PC-3 (cell line): ENCODE results near the gene SNAPC1. TPM values are rescaled to one million over a fixed set of nuclear protein-coding genes. Genes with fewer than 3 reads are reported as not detected.
A peak's percentile ranks its signal among the peaks of the same experiment; 100 is the strongest.

Experiments
- ATAC-seq: fragments of 200-7000 bp; cut with Tn5 transposase; 2 replicates; pipeline ENCODE4 v1.9.1; 2020; ENCODE audit warnings: mild to moderate bottlenecking, moderate library complexity
- BruUV-seq: library from RNA; stranded (reverse); fragments of 400-500 nt; replicated peaks from 2 replicates; lab custom pipeline; 2021; lab: Mats Ljungman, UMichigan
- CTCF ChIA-PET: fragments of 300-600 bp; sonication (Branson Sonifier 250); formaldehyde crosslinking; loops from one replicate; lab custom pipeline; 2022; ENCODE audit warnings: antibody characterized with exemption; lab: Charles Lee
- POLR2A ChIA-PET: fragments of 300-600 bp; sonication (Branson Sonifier 250); formaldehyde crosslinking; loops from one replicate; lab custom pipeline; 2022; ENCODE audit warnings: antibody characterized with exemption; ENCODE audit not compliant: unreplicated experiment; lab: Charles Lee
- DNase-seq: peaks from one replicate; pipeline ENCODE4 v3.0.0-alpha.2; 2015
- H2AFZ ChIP-seq: fragments of 300-600 bp; sonication (generic); 2 replicates; pipeline ENCODE4 v1.6.0; 2016; ENCODE audit warnings: antibody characterized with exemption, low read length
- H3F3A ChIP-seq: fragments of 300-600 bp; sonication (generic); one replicate; pipeline ENCODE4 v1.6.0; 2017; ENCODE audit warnings: antibody characterized with exemption, low read length, control low read depth, mild to moderate bottlenecking; ENCODE audit not compliant: unreplicated experiment
- H3K27ac ChIP-seq: fragments of 300-600 bp; sonication (generic); 2 replicates; pipeline ENCODE4 v1.5.1; 2016; ENCODE audit warnings: mild to moderate bottlenecking, low read length
- H3K27me3 ChIP-seq: fragments of 300-600 bp; sonication (generic); 2 replicates; pipeline ENCODE4 v1.6.1; 2016; ENCODE audit warnings: low read length, mixed read lengths
- H3K36me3 ChIP-seq: fragments of 300-600 bp; sonication (generic); 2 replicates; pipeline ENCODE4 v1.6.1; 2016; ENCODE audit warnings: low read depth, mixed run types, low read length, mixed read lengths
- H3K4me1 ChIP-seq: fragments of 300-600 bp; sonication (generic); 2 replicates; pipeline ENCODE4 v1.5.1; 2016; ENCODE audit warnings: low read length; ENCODE audit not compliant: insufficient read depth
- H3K4me2 ChIP-seq: fragments of 300-600 bp; sonication (generic); 2 replicates; pipeline ENCODE4 v1.6.0; 2016; ENCODE audit warnings: low read length
- H3K4me3 ChIP-seq: fragments of 300-600 bp; sonication (generic); 2 replicates; pipeline ENCODE4 v1.5.1; 2016; ENCODE audit warnings: mild to moderate bottlenecking, low read length, mixed read lengths
- H3K79me2 ChIP-seq: fragments of 300-600 bp; sonication (generic); 2 replicates; pipeline ENCODE4 v1.6.1; 2017; ENCODE audit warnings: low read length, mixed read lengths
- H3K9ac ChIP-seq: fragments of 300-600 bp; sonication (generic); 2 replicates; pipeline ENCODE4 v1.6.0; 2016; ENCODE audit warnings: mild to moderate bottlenecking, low read length
- H3K9me2 ChIP-seq: fragments of 300-600 bp; sonication (generic); replicated peaks from 2 replicates; pipeline ENCODE4 v1.6.1; 2016; ENCODE audit warnings: mixed run types, low read length, mixed read lengths
- H3K9me3 ChIP-seq: fragments of 300-600 bp; sonication (generic); 2 replicates; pipeline ENCODE4 v1.6.1; 2016; ENCODE audit warnings: low read length, mixed read lengths
- H4K20me1 ChIP-seq: fragments of 300-600 bp; sonication (generic); 2 replicates; pipeline ENCODE4 v1.6.1; 2016; ENCODE audit warnings: low read length, mixed read lengths
- EZH2 ChIP-seq: fragments of 300-600 bp; sonication (generic); IDR thresholded peaks from one replicate; pipeline ENCODE4 v1.6.1; 2017; ENCODE audit warnings: antibody characterized with exemption, mild to moderate bottlenecking, low read length; ENCODE audit not compliant: unreplicated experiment
- EZH2phosphoT487 ChIP-seq: fragments of 300-600 bp; sonication (generic); IDR thresholded peaks from 2 replicates; pipeline ENCODE4 v1.6.1; 2018; ENCODE audit warnings: mild to moderate bottlenecking, antibody characterized with exemption, low read length, borderline replicate concordance
- intact Hi-C: fragments of 100-400 bp; cut with micrococcal nuclease; formaldehyde crosslinking; loops from 2 replicates; pipeline ENCODE4 v1.9.0; 2023
- total RNA-seq: library from RNA; depleted of rRNA; stranded (reverse); fragments of >200 nt; gene quantifications from 2 replicates; pipeline ENCODE4 v1.2.3, GENCODE V29; 2014
- TF ChIP-seq, protein P1 (sequence below): fragments of 300-600 bp; sonication (generic); conservative IDR thresholded peaks from 2 replicates; pipeline ENCODE4 v1.5.1; 2017; ENCODE audit warnings: antibody characterized with exemption, low read depth, mild to moderate bottlenecking, low read length

The SNAPC1 gene
- total RNA-seq, 1 experiment from 2014 or later, result 26.7 TPM

DNA sequence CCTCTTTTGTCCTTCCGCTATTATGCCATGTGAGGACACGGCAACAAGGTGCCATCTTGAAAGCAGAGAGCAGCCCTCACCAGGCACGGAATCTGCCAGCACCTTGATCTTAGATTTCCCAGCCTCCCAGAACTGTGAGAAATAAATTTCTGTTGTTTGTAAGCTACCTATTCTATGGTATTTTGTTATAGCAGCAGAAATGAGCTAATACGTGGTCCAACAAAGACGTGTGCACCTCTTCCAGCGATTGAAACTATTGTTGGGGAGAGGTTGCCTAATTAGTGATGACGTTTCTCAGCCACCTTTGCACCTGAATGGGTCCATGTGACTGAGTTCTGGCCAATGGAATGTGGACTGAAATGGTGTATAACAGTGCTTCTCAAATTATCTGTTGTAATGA lies 2.3 kb upstream of the SNAPC1 start:
- BruUV-seq, result no TSS peak
- H3K4me1 ChIP-seq, result peaks cover 16% of the 10 kb centered on the region
- intact Hi-C loops, result loop anchor here (5.0 kb wide), 2 partner anchors 232 to 262 kb away; no protein-coding TSS in a partner anchor
- ATAC-seq (no peak), DNase-seq (no peak)
- H3K27me3 ChIP-seq, result no peaks in the 10 kb centered on the region
- H3K9ac ChIP-seq, result no peak overlapping the region
- TF ChIP-seq EZH2 (no peak), EZH2phosphoT487 (no peak)
- TF ChIP-seq, protein P1, sequence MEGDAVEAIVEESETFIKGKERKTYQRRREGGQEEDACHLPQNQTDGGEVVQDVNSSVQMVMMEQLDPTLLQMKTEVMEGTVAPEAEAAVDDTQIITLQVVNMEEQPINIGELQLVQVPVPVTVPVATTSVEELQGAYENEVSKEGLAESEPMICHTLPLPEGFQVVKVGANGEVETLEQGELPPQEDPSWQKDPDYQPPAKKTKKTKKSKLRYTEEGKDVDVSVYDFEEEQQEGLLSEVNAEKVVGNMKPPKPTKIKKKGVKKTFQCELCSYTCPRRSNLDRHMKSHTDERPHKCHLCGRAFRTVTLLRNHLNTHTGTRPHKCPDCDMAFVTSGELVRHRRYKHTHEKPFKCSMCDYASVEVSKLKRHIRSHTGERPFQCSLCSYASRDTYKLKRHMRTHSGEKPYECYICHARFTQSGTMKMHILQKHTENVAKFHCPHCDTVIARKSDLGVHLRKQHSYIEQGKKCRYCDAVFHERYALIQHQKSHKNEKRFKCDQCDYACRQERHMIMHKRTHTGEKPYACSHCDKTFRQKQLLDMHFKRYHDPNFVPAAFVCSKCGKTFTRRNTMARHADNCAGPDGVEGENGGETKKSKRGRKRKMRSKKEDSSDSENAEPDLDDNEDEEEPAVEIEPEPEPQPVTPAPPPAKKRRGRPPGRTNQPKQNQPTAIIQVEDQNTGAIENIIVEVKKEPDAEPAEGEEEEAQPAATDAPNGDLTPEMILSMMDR, result no peak
- H3K27ac ChIP-seq, result no peak overlapping the region
- ChIA-PET POLR2A (no interaction called here), CTCF (no interaction called here)
- peaks cover 11% of the 10 kb centered on the region for H3F3A ChIP-seq
- H3K4me3 ChIP-seq, result no peak overlapping the region
- H3K4me2 ChIP-seq, result no peak overlapping the region
- peaks cover 9% of the 10 kb centered on the region for H4K20me1 ChIP-seq
- no peaks in the 10 kb centered on the region for H3K36me3 ChIP-seq
- peaks cover 28% of the 10 kb centered on the region for H3K79me2 ChIP-seq
- H2AFZ ChIP-seq, result no peak overlapping the region
- H3K9me3 ChIP-seq, result no peaks in the 10 kb centered on the region
- H3K9me2 ChIP-seq, result no peaks in the 10 kb centered on the region

DNA sequence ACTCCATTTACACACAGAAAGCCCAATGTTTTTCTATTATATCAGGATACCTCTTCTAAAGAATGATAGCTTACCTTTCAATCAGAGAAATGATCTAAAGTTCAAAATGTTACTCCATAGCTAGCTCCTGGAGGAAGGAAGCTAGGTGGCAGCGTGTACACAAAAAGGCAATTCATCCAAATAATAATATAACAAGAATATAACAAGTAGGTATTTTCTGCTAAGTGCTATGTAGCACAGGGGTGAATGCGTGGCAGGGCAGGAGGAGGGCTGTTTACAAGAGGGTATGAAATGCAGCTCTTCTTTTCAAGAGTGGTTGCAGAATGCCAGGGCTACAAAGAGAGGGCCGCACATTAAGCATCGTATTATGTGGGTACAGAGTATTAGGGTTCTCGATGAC lies 663 bp upstream of the SNAPC1 start:
- ATAC-seq, result peak; percentile 6
- peak overlapping the region; percentile 79 for H2AFZ ChIP-seq
- no peaks in the 10 kb centered on the region for H3K27me3 ChIP-seq
- BruUV-seq, result TSS peak; percentile 72
- H3F3A ChIP-seq, result peaks cover 18% of the 10 kb centered on the region
- H3K4me2 ChIP-seq, result peak overlapping the region; percentile 94
- H3K27ac ChIP-seq, result peak overlapping the region; percentile 42
- ChIA-PET CTCF (interaction anchor here (0.6 to 1.6 kb wide), 2 partner anchors 66 to 76 kb away, joined by 7 to 8 read pairs; partner anchors contain the start of gene HIF1A), POLR2A (interaction anchor here (0.5 to 1.5 kb wide), 16 partner anchors 10 to 663 kb away, joined by 3 to 21 read pairs (median 4); partner anchors contain the start of genes HIF1A and PRKCH)
- H3K36me3 ChIP-seq, result no peaks in the 10 kb centered on the region
- intact Hi-C loops, result loop anchor here (5.0 kb wide), 2 partner anchors 231 to 261 kb away; no protein-coding TSS in a partner anchor
- H3K9ac ChIP-seq, result peak overlapping the region; percentile 89
- no peak for DNase-seq
- H3K9me3 ChIP-seq, result no peaks in the 10 kb centered on the region
- H4K20me1 ChIP-seq, result peaks cover 20% of the 10 kb centered on the region
- peak overlapping the region; percentile 96 for H3K4me3 ChIP-seq
- peaks cover 44% of the 10 kb centered on the region for H3K79me2 ChIP-seq
- H3K4me1 ChIP-seq, result peaks cover 27% of the 10 kb centered on the region
- TF ChIP-seq EZH2phosphoT487, result no peak
- TF ChIP-seq, protein P1, result 0 out of 2 replicates have a peak, but pooled peaks have one; percentile 30
- no peak for TF ChIP-seq EZH2
- H3K9me2 ChIP-seq, result no peaks in the 10 kb centered on the region
